Activated T-cell treated with anti-CD3 and anti-CD28 coated beads, Interleukin-2, amount 50 U/mL, for 48 hours (primary cell): ENCODE results near the gene LYRM1.
"Not testable (repeated sequence)": the region's sequence is repeated elsewhere in the genome, so short reads cannot be mapped to it uniquely, and the experiment has no call there.

ENCODE experiments used
- DNase-seq, 2 experiments: peaks; one replicate each; pipeline ENCODE4 v3.0.0-alpha.2; 2020

Gene LYRM1

DNA sequence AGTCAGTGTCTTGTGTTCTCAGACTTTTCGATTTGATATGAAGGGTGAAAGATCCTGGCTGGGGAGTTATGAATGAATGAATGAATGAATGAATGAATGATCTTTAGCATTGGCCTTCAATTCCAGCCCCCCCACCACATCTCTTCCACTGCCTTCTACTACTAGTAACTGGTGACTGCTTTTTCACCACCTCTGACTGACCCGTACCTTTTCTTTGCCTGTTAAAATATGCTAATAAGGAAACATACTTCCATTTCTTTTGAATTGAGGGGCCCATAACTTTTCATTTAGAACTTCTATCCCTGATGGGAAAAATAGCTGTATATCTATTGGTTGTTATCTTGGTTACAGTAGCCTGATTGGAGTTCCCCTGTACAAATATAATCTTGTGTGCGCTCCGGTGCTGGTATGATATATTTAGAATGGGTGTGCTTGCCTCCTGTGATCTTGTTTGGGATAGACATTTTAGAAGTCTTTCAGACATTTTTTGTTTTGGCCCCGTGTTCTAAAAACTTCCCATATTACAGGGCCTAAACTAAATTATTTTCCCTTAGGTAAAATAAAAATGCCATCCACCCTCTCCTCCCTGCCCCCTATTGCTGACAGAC, 3.4 kb downstream of the LYRM1 start:
- DNase-seq: no peak

GRCh38 chr16:20904507-20905081, 4.0 kb downstream of the LYRM1 start:
- no peak for DNase-seq

DNA sequence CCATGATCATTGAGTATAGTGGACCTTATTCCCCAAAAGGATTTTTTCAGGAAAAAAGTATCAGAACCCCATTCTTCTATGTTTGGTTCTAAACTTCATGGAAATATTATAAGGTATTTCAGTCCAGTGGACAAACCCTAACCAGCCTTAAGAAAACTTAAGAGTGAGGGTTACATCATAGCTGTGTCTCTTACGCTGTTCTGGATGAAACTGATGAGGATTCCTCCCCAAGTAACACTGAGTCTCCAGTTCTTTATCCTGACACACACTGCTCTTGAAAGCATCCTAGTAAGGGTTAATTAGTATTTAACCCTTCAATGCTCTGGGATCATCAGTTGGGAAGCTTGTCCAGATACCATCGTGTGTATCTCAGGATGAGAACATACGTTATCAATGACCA, 5.0 kb downstream of the LYRM1 start:
- no peak for DNase-seq

GRCh38 chr16:20906341-20907255, 6.0 kb downstream of the LYRM1 start:
- DNase-seq: no peak

DNA sequence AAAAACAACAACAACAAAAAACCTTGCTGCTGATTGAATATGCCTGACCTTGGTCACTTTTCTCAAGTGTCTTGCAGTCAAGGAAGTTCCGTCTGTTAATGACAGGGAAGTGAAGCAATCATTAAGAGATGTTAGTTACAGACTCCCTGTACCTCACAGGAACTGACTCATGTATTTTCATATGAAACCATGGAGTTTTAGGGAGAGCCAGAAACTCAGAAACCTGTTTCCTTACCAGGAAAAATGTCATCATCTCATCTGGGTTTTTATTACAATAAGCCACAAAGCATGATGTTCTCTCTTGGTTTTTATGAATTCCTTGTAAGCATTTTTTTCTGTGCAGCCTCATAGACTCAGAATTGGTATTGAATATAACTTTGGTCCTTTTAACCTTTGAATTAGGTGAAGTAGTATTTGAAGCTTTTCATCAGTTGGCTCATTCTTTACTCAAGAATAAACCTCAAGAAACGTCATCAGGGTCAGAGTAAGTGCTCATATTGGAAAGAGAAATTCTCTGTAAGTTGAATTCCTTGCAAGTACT, 10.3 kb downstream of the LYRM1 start:
- DNase-seq: no peak

GRCh38 chr16:20911361-20911760, 10.8 kb downstream of the LYRM1 start:
- peak; percentile 31 for DNase-seq

DNA sequence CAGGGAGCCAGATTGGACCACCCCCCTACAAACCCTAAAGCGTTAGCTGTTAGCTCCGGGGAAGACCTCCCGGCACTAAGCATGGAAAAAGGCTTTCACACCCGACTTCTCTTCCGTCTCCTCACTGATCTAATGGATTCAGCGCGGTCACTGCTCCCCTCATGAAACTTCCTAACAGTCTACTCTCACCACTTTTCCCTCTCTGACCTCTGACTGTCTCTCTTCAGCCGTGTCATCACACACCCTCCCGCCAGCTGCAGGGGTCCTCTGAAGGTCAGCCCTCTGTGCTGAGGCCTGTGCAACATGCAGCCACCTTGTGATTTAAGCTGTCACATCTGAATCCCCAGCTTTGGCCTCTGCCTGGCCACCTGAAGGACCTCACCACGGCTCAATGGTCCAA, 15.7 kb downstream of the LYRM1 start:
- no peak for DNase-seq

DNA sequence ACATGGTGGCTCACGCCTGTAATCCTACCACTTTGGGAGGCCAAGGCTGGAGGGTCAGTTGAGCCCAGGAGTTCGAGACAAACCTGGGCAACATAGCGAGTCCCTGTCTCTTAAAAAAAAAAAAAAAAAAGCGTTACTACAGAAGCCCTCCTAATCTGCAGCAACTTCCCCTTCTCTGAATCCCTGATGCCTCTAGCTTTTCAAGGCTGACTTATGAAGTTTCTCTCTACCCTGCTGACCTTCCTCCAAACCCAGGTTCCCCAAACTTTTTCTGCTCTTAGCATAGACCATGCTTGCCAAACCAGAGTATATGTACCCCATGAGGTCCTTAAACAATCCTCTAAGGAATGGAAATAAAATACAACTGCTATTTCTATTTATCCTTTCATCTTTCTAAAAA, 16.4 kb downstream of the LYRM1 start:
- DNase-seq: no peak

DNA sequence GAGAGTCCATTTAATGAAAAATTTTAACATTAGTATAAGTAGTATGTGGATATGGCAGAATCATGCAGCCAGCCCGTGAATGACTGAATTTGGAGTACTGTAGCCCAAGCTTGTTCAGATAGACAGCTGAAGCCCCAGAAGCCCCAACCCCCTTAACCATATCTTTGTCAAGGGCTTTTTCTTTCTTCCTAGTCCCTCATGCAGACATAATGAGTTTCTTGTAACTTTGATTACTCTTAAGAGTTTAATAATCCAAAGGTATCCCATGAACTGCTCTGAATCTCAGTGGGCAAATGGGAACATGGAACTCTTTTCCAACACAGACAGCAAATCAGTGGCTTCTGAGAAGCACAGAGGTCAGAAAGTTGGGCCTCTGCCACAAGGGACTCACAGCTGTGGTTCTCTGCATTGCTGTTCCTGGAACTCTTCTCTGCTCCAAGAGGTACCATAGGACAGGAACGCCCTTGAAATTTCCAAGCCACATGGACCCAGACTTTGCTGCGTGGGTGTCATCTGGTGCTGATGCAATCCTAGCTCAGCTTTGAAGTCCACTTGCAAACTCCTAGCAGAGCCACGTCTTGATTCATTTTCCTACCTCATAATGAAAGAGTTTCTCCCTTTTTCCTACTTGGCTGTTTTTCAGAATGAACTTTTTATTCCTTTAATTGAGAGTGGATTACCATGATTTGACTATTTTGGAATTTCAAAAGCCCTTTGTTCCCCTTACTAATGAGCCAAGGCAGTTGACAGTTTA, 18.1 kb downstream of the LYRM1 start:
- no peak for DNase-seq

DNA sequence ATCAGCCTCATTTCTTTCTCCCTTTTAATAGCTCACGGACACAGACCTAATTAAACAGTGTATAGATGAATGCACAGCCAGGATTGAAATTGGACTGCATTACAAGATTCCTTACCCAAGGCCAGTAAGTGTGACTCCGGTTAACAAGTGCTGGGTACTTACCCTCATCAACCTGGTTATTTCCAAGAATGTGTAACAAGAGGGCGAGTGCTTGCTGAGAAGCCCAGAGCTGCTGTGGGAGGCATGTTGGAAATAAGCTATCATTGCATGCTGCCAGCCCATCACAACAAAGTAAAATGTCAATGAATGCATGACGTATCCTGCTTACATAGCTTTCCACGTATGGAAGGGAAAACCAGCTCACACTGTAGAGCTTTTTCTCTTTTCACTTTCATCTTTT, 19.5 kb downstream of the LYRM1 start:
- no peak for DNase-seq

DNA sequence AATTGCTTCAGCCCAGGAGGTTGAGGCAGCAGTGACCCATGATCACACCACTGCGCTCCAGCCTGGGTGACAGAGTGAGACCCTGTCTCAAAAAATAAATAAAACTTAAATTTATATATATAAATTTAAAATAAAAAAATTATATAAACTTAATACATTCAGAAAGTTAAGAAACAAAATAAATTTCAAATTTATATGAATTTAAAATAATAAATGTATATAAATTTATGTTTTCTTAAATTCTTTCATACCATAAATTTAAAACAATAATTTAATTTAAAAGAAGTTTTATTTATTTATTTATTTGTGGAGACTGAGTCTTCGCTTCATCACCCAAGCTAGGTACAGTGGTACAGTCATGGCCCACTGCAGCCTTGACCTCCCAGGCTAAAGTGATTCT, 20.2 kb downstream of the LYRM1 start:
- DNase-seq: no peak

DNA sequence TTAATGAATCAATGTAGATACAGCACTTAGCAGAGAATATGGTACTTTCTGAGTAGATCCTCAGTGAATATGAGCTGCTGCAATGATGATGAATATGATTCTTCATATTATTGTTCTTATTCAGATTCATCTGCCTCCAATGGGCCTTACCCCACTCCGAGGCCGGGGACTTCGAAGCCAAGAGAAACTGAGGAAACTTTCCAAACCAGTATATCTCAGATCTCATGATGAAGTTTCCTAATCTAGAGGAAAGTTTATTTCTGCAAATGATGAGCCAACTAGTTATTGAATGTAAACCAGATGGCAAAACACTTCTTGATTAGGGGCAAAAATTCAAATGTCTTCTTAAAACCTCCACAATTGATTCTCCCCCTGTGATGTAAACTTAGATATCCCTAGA, 23.3 kb downstream of the LYRM1 start:
- no peak for DNase-seq

GRCh38 chr16:20925751-20926150, 25.2 kb downstream of the LYRM1 start:
- no peak for DNase-seq

DNA sequence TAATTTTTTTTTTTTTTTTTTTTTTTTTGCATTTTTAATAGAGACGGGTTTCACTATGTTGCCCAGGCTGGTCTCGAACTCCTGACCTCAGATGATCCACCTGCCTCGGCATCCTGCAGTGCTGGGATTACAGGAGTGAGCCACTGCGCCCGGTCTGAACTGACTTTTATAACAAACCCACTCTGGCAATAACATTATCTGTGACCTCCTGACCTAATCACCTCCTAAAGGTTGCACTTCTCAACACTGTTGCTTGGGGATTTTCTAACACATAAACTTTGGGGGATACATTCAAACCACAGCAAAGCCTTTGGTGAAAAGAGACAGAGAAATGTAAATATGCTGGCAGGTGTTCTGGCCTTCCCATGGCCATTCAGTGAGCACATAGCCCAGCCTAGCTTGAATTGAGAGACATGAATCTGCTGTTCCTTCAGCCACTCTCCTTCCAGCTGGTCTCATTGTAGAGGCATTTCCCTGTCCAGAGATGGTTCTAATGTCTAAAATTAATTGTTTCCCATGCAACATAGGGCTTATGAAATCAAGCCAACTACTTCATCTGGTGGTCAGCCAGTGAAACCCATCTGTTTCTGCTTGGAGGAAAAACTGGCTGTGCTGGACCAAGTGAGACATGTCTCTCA, 28.3 kb downstream of the LYRM1 start:
- no peak for DNase-seq

DNA sequence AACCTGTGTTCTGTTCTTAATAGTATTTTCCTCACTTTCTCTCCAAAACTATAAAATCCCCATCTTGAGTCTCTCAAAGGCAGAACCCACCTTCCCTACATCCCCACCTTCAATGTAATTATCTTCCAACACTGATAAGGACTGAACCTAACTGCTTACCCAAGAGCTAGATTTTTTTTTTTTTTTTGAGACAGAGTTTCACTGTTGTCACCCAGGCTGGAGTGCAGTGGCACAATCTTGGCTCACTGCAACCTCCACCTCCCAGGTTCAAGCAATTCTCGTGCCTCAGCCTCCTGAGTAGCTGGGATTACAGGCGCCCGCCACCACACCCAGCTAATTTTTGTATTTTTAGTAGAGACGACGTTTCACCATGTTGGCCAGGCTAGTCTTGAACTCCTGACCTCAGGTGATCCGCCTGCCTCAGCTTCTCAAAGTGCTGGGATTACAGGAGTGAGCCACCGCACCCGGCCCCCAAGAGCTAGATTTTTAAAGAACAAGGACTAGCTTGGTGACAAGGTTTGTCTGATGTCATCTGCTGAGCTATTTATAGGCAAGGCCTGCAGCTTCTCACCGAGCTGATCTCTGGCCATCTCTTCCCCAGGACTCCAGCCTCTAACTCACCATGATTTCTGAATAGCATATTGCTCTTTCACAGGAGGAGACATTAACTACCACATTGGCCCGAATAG, 29.2 kb downstream of the LYRM1 start:
- not testable (repeated sequence) for DNase-seq

DNA sequence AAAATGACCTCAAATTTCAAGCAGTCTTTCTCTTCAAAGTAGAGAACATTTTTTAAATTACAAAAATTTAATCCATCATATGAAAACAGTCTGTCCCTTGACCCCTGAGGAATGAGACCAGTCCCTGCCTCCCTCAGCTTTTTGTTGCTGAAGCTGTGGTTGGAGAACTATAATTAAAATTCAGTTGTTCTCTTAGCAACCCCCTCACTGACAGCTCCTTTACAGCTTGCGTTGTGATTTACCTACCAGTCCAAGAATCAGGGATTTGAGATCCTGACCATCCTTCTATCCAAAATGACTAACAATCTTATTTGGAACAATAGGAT, 29.8 kb downstream of the LYRM1 start:
- no peak for DNase-seq

DNA sequence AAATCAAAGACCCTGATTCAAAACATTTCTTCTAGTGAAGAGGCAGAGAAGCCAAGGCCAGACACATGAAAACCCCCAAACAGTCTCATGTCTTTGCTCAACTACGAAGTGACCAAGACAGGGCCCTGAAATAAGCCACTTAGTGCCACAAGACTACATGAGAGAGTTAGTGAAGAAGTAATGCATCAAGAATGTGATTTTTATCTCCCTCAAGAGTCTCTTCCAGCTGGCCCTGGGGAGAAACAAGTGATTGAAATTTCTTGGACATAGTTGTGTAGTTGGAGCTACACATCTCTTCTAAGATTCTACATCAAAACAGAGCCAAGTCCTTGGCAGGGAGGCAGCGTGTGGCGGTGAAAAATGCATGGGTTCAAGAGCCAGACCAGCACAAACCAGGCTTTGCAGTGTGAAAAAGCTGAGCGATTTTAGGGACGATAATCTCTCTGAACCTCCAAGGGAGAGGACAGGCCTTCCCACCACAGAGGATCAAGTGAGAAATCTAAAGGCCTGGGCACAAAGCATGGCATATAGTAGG, 30.6 kb downstream of the LYRM1 start:
- no peak for DNase-seq

DNA sequence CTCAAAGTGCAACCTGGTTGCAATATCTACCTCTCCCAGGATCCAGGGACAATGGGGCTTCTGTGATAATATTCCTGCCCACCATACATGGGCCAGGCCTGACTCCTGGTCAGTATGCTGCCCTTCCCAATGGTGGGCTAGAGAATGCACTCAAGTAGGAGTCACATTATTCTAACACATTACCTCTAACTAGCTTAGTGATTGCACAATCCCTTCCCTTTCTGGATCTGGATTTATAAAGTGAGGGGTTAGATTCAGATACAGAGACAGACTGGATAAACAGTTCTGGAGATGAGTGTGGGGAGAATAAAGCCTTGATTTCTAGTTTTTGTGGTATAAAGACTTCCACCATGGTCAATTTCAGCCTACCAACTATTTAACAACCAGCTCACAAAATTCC, 33.0 kb downstream of the LYRM1 start:
- DNase-seq: no peak

GRCh38 chr16:20937736-20938135, 37.2 kb downstream of the LYRM1 start:
- DNase-seq: no peak

GRCh38 chr16:20938426-20938825, 37.9 kb downstream of the LYRM1 start:
- no peak for DNase-seq

GRCh38 chr16:20939611-20940010, 39.0 kb downstream of the LYRM1 start:
- DNase-seq: peak in 1 of 2 experiments; percentile 31
